AG04449 (cell line): ENCODE results near the gene MAMSTR.
A peak's percentile ranks its signal among the peaks of the same experiment; 100 is the strongest.
"Not testable (repeated sequence)": the region's sequence is repeated elsewhere in the genome, so short reads cannot be mapped to it uniquely, and the experiment has no call there.

Experiments
- CTCF ChIA-PET: fragments of 350-600 bp; formaldehyde crosslinking; extraction: SDS; loops from one replicate; lab custom pipeline; 2021; ENCODE audit warnings: antibody characterized with exemption; lab: Yijun Ruan, JAX
- POLR2A ChIA-PET: fragments of 400-600, 350-600 bp; formaldehyde crosslinking; extraction: SDS; loops from one replicate; lab custom pipeline; 2020; ENCODE audit warnings: antibody characterized with exemption, inconsistent platforms; lab: Yijun Ruan, JAX
- DNase-seq: peaks from one replicate; pipeline ENCODE4 v3.0.0-alpha.2; 2010; ENCODE audit warnings: low read depth, low spot score
- H3K4me3 ChIP-seq: 2 replicates; pipeline ENCODE4 v1.5.1; 2011; ENCODE audit warnings: low read depth, mild to moderate bottlenecking, control low read depth, low read length
- TF ChIP-seq, protein P1 (sequence below): IDR thresholded peaks from one replicate; pipeline ENCODE4 v1.5.1; 2011; ENCODE audit warnings: mild to moderate bottlenecking, moderate library complexity, low read length, control low read depth, inconsistent platforms; ENCODE audit not compliant: insufficient read depth; ENCODE audit errors: missing control alignments

Gene MAMSTR

DNA sequence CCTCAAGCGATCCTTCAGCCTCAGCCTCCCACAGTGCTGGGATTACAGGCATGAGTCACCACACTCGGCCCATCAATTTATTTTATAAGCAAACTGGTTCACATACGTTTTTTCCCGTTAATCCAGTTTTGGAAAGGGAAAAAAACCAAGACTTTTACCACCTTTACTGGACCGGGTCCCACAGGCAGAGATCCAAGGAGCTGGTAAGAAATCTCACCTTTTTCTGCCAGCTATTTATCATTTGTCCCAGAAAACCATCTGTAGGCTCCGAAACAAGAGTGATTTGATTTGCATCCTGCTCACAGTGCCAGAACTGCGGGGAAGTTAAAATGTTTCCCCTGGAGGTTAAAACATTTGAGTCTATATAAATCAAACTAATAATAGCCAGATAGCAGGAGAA is 30.1 kb downstream of the MAMSTR start:
- no peak for DNase-seq
- ChIA-PET POLR2A (no interaction called here), CTCF (interaction anchor here (1.1 to 2.1 kb wide), 2 partner anchors 14 to 26 kb away, joined by 3 to 18 read pairs; no protein-coding TSS in a partner anchor)

GRCh38 chr19:48687776-48688175 is 31.7 kb downstream of the MAMSTR start:
- TF ChIP-seq, protein P1, sequence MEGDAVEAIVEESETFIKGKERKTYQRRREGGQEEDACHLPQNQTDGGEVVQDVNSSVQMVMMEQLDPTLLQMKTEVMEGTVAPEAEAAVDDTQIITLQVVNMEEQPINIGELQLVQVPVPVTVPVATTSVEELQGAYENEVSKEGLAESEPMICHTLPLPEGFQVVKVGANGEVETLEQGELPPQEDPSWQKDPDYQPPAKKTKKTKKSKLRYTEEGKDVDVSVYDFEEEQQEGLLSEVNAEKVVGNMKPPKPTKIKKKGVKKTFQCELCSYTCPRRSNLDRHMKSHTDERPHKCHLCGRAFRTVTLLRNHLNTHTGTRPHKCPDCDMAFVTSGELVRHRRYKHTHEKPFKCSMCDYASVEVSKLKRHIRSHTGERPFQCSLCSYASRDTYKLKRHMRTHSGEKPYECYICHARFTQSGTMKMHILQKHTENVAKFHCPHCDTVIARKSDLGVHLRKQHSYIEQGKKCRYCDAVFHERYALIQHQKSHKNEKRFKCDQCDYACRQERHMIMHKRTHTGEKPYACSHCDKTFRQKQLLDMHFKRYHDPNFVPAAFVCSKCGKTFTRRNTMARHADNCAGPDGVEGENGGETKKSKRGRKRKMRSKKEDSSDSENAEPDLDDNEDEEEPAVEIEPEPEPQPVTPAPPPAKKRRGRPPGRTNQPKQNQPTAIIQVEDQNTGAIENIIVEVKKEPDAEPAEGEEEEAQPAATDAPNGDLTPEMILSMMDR, result no peak
- ChIA-PET CTCF (interaction anchor here (0.6 to 1.0 kb wide), 3 partner anchors 9 to 14 kb away, joined by 3 to 5 read pairs (median 3); no protein-coding TSS in a partner anchor), POLR2A (no interaction called here)
- H3K4me3 ChIP-seq, result no peak overlapping the region
- DNase-seq, result no peak

More for the DNA sequence above, 30.1 kb downstream of the MAMSTR start:
- TF ChIP-seq, protein P1, result no peak
- H3K4me3 ChIP-seq, result no peak overlapping the region

GRCh38 chr19:48686637-48687036 is 32.9 kb downstream of the MAMSTR start:
- DNase-seq, POLR2A ChIA-PET, H3K4me3 ChIP-seq: not testable (repeated sequence)
- CTCF ChIA-PET, result interaction anchor here (4.7 kb wide), 1 partner anchor 12 kb away, joined by 29 read pairs; no protein-coding TSS in a partner anchor

GRCh38 chr19:48686088-48686487 is 33.4 kb downstream of the MAMSTR start:
- TF ChIP-seq, protein P1, result no peak
- CTCF ChIA-PET, result interaction anchor here (4.7 kb wide), 1 partner anchor 11 kb away, joined by 29 read pairs; no protein-coding TSS in a partner anchor
- no peak overlapping the region for H3K4me3 ChIP-seq
- POLR2A ChIA-PET, result no interaction called here
- DNase-seq, result no peak

- TF ChIP-seq, protein P1, result no peak
- no peak for DNase-seq
- ChIA-PET POLR2A (no interaction called here), CTCF (interaction anchor here (4.7 kb wide), 1 partner anchor 11 kb away, joined by 29 read pairs; no protein-coding TSS in a partner anchor)
- H3K4me3 ChIP-seq, result no peak overlapping the region
Measured at GRCh38 chr19:48685583-48685982, 33.9 kb downstream of the MAMSTR start.

DNA sequence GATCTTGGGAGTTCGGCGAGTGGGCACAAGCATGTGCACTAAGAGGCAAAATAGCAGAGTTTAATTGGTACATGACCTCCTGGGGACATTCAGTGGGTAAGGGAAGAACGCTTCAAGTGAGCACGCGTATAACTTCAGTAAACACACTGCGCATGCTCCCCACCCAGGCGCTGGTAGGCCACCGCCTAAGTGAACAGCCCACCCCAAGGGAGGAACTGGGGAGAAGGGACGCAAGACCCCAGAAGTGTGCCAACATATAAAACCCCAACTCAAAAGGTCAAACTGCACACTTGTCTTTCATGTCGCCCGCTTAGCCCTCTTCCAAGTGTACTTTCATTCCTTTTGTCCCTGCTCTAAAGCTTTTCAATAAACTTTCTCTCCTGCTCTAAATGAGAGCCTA is 36.2 kb downstream of the MAMSTR start:
- TF ChIP-seq, protein P1, result no peak
- ChIA-PET CTCF (interaction anchor here (1.6 to 4.7 kb wide), 2 partner anchors 8 to 11 kb away, joined by 4 to 29 read pairs; no protein-coding TSS in a partner anchor), POLR2A (no interaction called here)
- DNase-seq, result no peak
- H3K4me3 ChIP-seq, result peak overlapping the region; percentile 13; the same call in 1 of the 2 replicates

- ChIA-PET CTCF (interaction anchor here (2.0 kb wide), 1 partner anchor 9 kb away, joined by 6 read pairs; no protein-coding TSS in a partner anchor), POLR2A (no interaction called here)
- no peak for DNase-seq
- H3K4me3 ChIP-seq, result no peak overlapping the region
- TF ChIP-seq, protein P1, result no peak
Measured at GRCh38 chr19:48681127-48681470, 38.4 kb downstream of the MAMSTR start.
